Neural cell (in vitro differentiated cells): Measurements from ENCODE around the gene TXNDC16. TPM values are rescaled to one million over a fixed set of nuclear protein-coding genes. Genes with fewer than 3 reads are reported as not detected.

Experiments used
- H2AFZ ChIP-seq: fragments of 200-600, 300-800 bp; sonication (generic), shearing (Covaris generic); 2 replicates; pipeline ENCODE4 v1.6.0; 2014; ENCODE audit warnings: low read depth, mild to moderate bottlenecking, antibody characterized with exemption, low read length, moderate library complexity
- H3F3A ChIP-seq: fragments of 200-600 bp; shearing (Covaris generic); 2 replicates; pipeline ENCODE4 v1.6.1; 2016; ENCODE audit warnings: mild to moderate bottlenecking, moderate library complexity, mixed read lengths, antibody characterized with exemption, low read length; ENCODE audit not compliant: insufficient read depth, poor library complexity, severe bottlenecking
- H3K27ac ChIP-seq: fragments of 200-600, 300-800 bp; sonication (generic), shearing (Covaris generic); 2 replicates; pipeline ENCODE4 v1.5.1; 2014; ENCODE audit warnings: mild to moderate bottlenecking, low read length, moderate library complexity
- H3K27me3 ChIP-seq: fragments of 300-800, 200-600 bp; sonication (generic), shearing (Covaris generic); 2 replicates; pipeline ENCODE4 v1.6.0; 2014; ENCODE audit warnings: mild to moderate bottlenecking, low read depth, low read length, moderate library complexity; ENCODE audit not compliant: insufficient read depth
- H3K36me3 ChIP-seq: fragments of 300-800, 200-600 bp; sonication (generic), shearing (Covaris generic); 2 replicates; pipeline ENCODE4 v1.5.1; 2014; ENCODE audit warnings: mild to moderate bottlenecking, antibody characterized with exemption, low read length, moderate library complexity; ENCODE audit not compliant: insufficient read depth
- H3K4me2 ChIP-seq: fragments of 300-800, 200-600 bp; sonication (generic), shearing (Covaris generic); 2 replicates; pipeline ENCODE4 v1.6.0; 2014; ENCODE audit warnings: mild to moderate bottlenecking, low read length
- H3K4me3 ChIP-seq: fragments of 300-800, 200-600 bp; sonication (generic), shearing (Covaris generic); 2 replicates; pipeline ENCODE4 v1.5.1; 2014; ENCODE audit warnings: mild to moderate bottlenecking, low read length, moderate library complexity
- H3K79me2 ChIP-seq: fragments of 200-600 bp; shearing (Covaris generic); replicated peaks from 2 replicates; pipeline ENCODE4 v1.6.0; 2014; ENCODE audit warnings: mild to moderate bottlenecking, low read length, moderate library complexity; ENCODE audit not compliant: insufficient read depth
- H3K9ac ChIP-seq: fragments of 300-800, 200-600 bp; sonication (generic), shearing (Covaris generic); 2 replicates; pipeline ENCODE4 v1.6.1; 2016; ENCODE audit warnings: mild to moderate bottlenecking, low read length, mixed read lengths
- H3K9me2 ChIP-seq: fragments of 200-600 bp; shearing (Covaris generic); 2 replicates; pipeline ENCODE4 v1.6.1; 2016; ENCODE audit warnings: mild to moderate bottlenecking, low read length, mixed read lengths; ENCODE audit not compliant: insufficient read depth
- H3K9me3 ChIP-seq: fragments of 200-600, 300-800 bp; sonication (generic), shearing (Covaris generic); 2 replicates; pipeline ENCODE4 v1.6.1; 2016; ENCODE audit warnings: mild to moderate bottlenecking, mixed run types, low read length, moderate library complexity, mixed read lengths
- H4K20me1 ChIP-seq: fragments of 200-600 bp; shearing (Covaris generic); 2 replicates; pipeline ENCODE4 v1.6.1; 2016; ENCODE audit warnings: mild to moderate bottlenecking, mixed run types; ENCODE audit not compliant: insufficient read depth
- CTCF ChIP-seq: fragments of 450-650 bp; IDR thresholded peaks from 2 replicates; pipeline ENCODE4 v1.5.1; 2014; ENCODE audit warnings: antibody characterized with exemption, mild to moderate bottlenecking, moderate library complexity; ENCODE audit not compliant: poor library complexity, severe bottlenecking
- EP300 ChIP-seq: fragments of 450-650 bp; conservative IDR thresholded peaks from 2 replicates; pipeline ENCODE4 v1.6.1; 2014; ENCODE audit warnings: antibody characterized with exemption, mild to moderate bottlenecking, moderate library complexity; ENCODE audit not compliant: poor library complexity, severe bottlenecking
- EZH2 ChIP-seq: fragments of 200-600, 300-800 bp; shearing (Covaris generic), sonication (generic); IDR thresholded peaks from 2 replicates; pipeline ENCODE4 v1.6.1; 2014; ENCODE audit warnings: antibody characterized with exemption, low read length, borderline replicate concordance, mild to moderate bottlenecking; ENCODE audit not compliant: insufficient read depth, poor library complexity, severe bottlenecking
- MXI1 ChIP-seq: fragments of 450-650 bp; conservative IDR thresholded peaks from 2 replicates; pipeline ENCODE4 v1.6.1; 2014; ENCODE audit warnings: antibody characterized with exemption, mild to moderate bottlenecking; ENCODE audit not compliant: poor library complexity, severe bottlenecking
- POLR2AphosphoS5 ChIP-seq: IDR thresholded peaks from 2 replicates; pipeline ENCODE4 v1.6.1; 2012
- RAD21 ChIP-seq: fragments of 450-650 bp; conservative IDR thresholded peaks from 2 replicates; pipeline ENCODE4 v1.6.1; 2014; ENCODE audit warnings: antibody characterized with exemption, mild to moderate bottlenecking, moderate library complexity
- REST ChIP-seq: IDR thresholded peaks from 2 replicates; pipeline ENCODE4 v1.6.1; 2012; ENCODE audit warnings: borderline replicate concordance
- SMC3 ChIP-seq: fragments of 450-650 bp; conservative IDR thresholded peaks from 2 replicates; pipeline ENCODE4 v1.6.1; 2014; ENCODE audit warnings: antibody characterized with exemption, mild to moderate bottlenecking, moderate library complexity; ENCODE audit not compliant: poor library complexity
- TAF1 ChIP-seq: IDR thresholded peaks from 2 replicates; pipeline ENCODE4 v1.6.1; 2012; ENCODE audit warnings: low read depth
- polyA plus RNA-seq: library from polyadenylated mRNA; depleted of rRNA; stranded (reverse); fragments of >200 nt; gene quantifications from 2 replicates; pipeline ENCODE4 v1.2.3, GENCODE V29; 2014

TXNDC16 gene
- polyA plus RNA-seq, 1 donor from 2014 or later = 58.4 TPM

DNA sequence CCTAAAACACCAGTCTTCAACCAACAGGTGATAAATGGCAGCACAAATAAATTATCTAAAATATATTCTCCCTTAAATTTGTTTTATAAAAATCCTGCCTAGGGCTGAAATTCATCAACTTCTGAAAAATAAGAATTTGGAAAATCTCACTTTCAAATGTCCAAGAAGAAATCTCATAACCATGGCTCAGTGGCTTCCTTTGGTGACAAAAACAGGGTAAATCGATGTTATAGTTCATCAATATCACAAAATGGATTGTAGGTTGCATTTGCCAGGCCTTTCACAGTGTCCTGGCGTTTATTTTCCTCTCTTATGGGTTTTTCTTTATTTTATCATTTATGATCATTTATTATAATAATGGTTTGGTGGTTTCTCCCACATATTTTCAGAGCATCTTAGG is 135.2 kb downstream of the TXNDC16 start:
- no peaks in the 10 kb centered on the region for H3K79me2 ChIP-seq
- H3K9me2 ChIP-seq = no peaks in the 10 kb centered on the region
- no peaks in the 10 kb centered on the region for H3K9me3 ChIP-seq
- no peak overlapping the region for H3K4me3 ChIP-seq
- no peak overlapping the region for H3K4me2 ChIP-seq
- H3K27ac ChIP-seq = no peak overlapping the region
- no peaks in the 10 kb centered on the region for H3K27me3 ChIP-seq
- H2AFZ ChIP-seq = no peak overlapping the region
- no peak overlapping the region for H3K9ac ChIP-seq
- TF ChIP-seq CTCF = no peak
- TF ChIP-seq REST = no peak
- TF ChIP-seq SMC3 = no peak
- no peak for TF ChIP-seq POLR2AphosphoS5
- TF ChIP-seq MXI1 = no peak
- TF ChIP-seq RAD21 = no peak
- TF ChIP-seq EZH2 = no peak
- no peak for TF ChIP-seq TAF1
- no peak for TF ChIP-seq EP300
- H3K36me3 ChIP-seq = no peaks in the 10 kb centered on the region
- H3F3A ChIP-seq = no peaks in the 10 kb centered on the region
- H4K20me1 ChIP-seq = no peaks in the 10 kb centered on the region

DNA sequence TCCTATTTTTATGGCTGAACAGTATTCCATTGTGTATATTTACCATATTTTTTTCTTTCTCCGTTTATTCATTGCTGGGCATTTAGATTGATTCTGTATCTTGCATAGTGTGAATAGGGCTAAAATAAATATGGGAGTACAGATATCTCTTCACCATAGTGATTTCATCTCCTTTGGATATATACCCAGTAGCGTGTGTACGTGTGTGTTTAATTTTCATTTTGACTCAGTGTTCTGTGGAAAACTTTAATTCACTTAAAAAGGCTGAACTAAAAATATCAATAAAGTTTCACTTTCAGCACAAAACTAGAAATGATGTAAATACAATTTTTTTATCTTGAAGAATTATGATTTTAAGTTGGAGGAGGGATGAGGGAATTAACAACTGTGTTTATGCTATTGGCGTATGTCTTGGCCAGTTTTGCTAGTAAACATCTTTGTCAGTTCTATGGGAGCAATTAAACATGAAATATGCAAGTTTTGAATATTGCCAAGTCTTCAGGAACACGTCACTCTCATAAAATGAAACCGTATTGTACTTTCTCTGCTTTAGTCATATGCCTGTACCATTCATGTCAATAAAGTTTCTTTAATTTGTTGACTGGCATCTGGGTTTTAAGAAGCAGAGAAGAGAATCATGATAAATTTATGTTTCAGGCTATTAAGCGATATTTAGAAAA is 138.4 kb downstream of the TXNDC16 start:
- Histone ChIP-seq H2AFZ (no peak overlapping the region), H3K9ac (no peak overlapping the region), H3K79me2 (no peaks in the 10 kb centered on the region), H3K4me2 (no peak overlapping the region), H3K9me3 (no peaks in the 10 kb centered on the region), H3K27me3 (no peaks in the 10 kb centered on the region), H3K4me3 (no peak overlapping the region), H4K20me1 (no peaks in the 10 kb centered on the region), H3K9me2 (peaks cover 3% of the 10 kb centered on the region), H3K36me3 (no peaks in the 10 kb centered on the region), H3F3A (no peaks in the 10 kb centered on the region), H3K27ac (no peak overlapping the region)
- no peak for TF ChIP-seq EZH2
- no peak for TF ChIP-seq REST
- no peak for TF ChIP-seq SMC3
- no peak for TF ChIP-seq EP300
- no peak for TF ChIP-seq MXI1
